GM18870 (cell line): ENCODE results near the gene MTMR1.

Experiments used
- ATAC-seq: cut with Tn5 transposase; IDR thresholded peaks from one replicate; pipeline ENCODE4 v1.9.1; 2021; ENCODE audit warnings: moderate library complexity; ENCODE audit not compliant: unreplicated experiment

Gene MTMR1

GRCh38 chrX:150761819-150762216 lies 68.6 kb downstream of the MTMR1 start:
- no peak for ATAC-seq

- ATAC-seq: no peak
Observed at GRCh38 chrX:150762258-150763165, 69.3 kb downstream of the MTMR1 start.

- no peak for ATAC-seq
Observed at GRCh38 chrX:150763303-150763797, 70.2 kb downstream of the MTMR1 start.

GRCh38 chrX:150763810-150764209 lies 70.6 kb downstream of the MTMR1 start:
- ATAC-seq: no peak

GRCh38 chrX:150765237-150765636 lies 72.0 kb downstream of the MTMR1 start:
- ATAC-seq: no peak

- ATAC-seq: no peak
Observed at GRCh38 chrX:150765782-150766350, 72.7 kb downstream of the MTMR1 start.

GRCh38 chrX:150766351-150767044 lies 73.3 kb downstream of the MTMR1 start:
- no peak for ATAC-seq

- no peak for ATAC-seq
Observed at GRCh38 chrX:150767045-150767395, 73.8 kb downstream of the MTMR1 start.

- ATAC-seq: no peak
Observed at GRCh38 chrX:150767475-150768131, 74.4 kb downstream of the MTMR1 start.

- ATAC-seq: no peak
Observed at GRCh38 chrX:150768132-150768485, 74.9 kb downstream of the MTMR1 start.

- ATAC-seq: no peak
Observed at GRCh38 chrX:150768580-150769190, 75.5 kb downstream of the MTMR1 start.

- no peak for ATAC-seq
Observed at GRCh38 chrX:150769408-150769807, 76.2 kb downstream of the MTMR1 start.

GRCh38 chrX:150770623-150771022 lies 77.4 kb downstream of the MTMR1 start:
- ATAC-seq: no peak

- no peak for ATAC-seq
Observed at GRCh38 chrX:150771116-150771515, 77.9 kb downstream of the MTMR1 start.

GRCh38 chrX:150772150-150772970 lies 79.2 kb downstream of the MTMR1 start:
- ATAC-seq: no peak

GRCh38 chrX:150773117-150773516 lies 79.9 kb downstream of the MTMR1 start:
- ATAC-seq: no peak

- ATAC-seq: no peak
Observed at GRCh38 chrX:150773634-150774033, 80.4 kb downstream of the MTMR1 start.

- ATAC-seq: no peak
Observed at GRCh38 chrX:150774798-150775568, 81.8 kb downstream of the MTMR1 start.
